Activated T-helper 17 cell treated with anti-CD3 and anti-CD28 coated beads, Interleukin-2, amount 50 U/mL, for 72 hours (primary cell): Measurements from ENCODE around the gene NEURL1. TPM values are rescaled to one million over a fixed set of nuclear protein-coding genes. Genes with fewer than 3 reads are reported as not detected.

Experiments
- ATAC-seq: fragments of 150-1000 bp; cut with Tn5 transposase; replicated peaks from 2 replicates; pipeline ENCODE4 v1.10.0; 2021; ENCODE audit warnings: mild to moderate bottlenecking, moderate library complexity
- H3K27ac Mint-ChIP-seq: one replicate; pipeline ENCODE4 v1.8.0; 2022; ENCODE audit warnings: mixed read lengths
- H3K27me3 Mint-ChIP-seq: one replicate; pipeline ENCODE4 v1.8.0; 2022; ENCODE audit warnings: mixed read lengths
- H3K36me3 Mint-ChIP-seq: one replicate; pipeline ENCODE4 v1.8.0; 2022; ENCODE audit warnings: low read depth, mild to moderate bottlenecking, mixed read lengths
- H3K4me1 Mint-ChIP-seq: one replicate; pipeline ENCODE4 v1.8.0; 2022; ENCODE audit warnings: mixed read lengths
- H3K4me3 Mint-ChIP-seq: one replicate; pipeline ENCODE4 v1.8.0; 2022; ENCODE audit warnings: mild to moderate bottlenecking, mixed read lengths
- H3K9me3 Mint-ChIP-seq: one replicate; pipeline ENCODE4 v1.8.0; 2022; ENCODE audit warnings: mixed read lengths
- total RNA-seq, 2 donors: library from RNA; stranded (reverse); gene quantifications; one replicate each; pipeline ENCODE4 v1.2.3, GENCODE V29; 2022

Gene NEURL1
- total RNA-seq, 2 donors from 2014 or later, result 2.1 to 3.7 TPM

DNA sequence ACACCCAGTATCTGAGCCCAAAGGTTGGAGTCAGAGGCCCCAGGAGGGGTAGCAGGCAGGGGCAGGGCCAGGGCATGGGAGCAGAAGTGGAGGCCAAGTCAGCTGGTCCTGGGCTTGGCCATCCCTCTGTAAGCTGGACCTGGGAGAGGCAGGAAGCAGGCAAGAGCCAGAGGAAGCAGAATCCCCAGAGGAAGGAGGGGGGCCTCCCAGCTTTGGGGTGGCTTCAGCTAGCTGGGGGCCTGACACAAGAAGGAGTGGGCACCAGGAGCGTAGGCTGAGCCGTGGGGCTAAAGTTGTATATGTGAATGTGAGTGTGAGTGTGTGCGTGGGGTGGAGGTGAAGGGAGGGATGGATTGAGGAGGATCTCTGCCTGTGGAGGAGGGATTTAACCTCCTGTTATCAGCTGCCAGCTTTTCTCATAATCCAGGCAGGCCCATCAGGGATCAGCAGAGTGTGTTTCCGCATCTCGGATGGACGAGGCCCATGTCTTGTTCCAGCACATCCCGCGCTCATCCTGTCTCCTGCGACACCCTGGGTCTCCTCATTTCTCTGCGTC lies 54.0 kb downstream of the NEURL1 start:
- Mint-ChIP-seq H3K9me3 (no peaks in the 10 kb centered on the region), H3K36me3 (no peaks in the 10 kb centered on the region), H3K4me1 (peaks cover 9% of the 10 kb centered on the region), H3K27ac (peak overlapping the region; percentile 58), H3K27me3 (peaks cover 5% of the 10 kb centered on the region), H3K4me3 (no peak overlapping the region)
- ATAC-seq, result no peak

GRCh38 chr10:103548006-103548405 lies 54.5 kb downstream of the NEURL1 start:
- Mint-ChIP-seq H3K27ac (no peak overlapping the region), H3K9me3 (no peaks in the 10 kb centered on the region), H3K27me3 (peaks cover 9% of the 10 kb centered on the region), H3K4me1 (peaks cover 4% of the 10 kb centered on the region), H3K4me3 (no peak overlapping the region), H3K36me3 (no peaks in the 10 kb centered on the region)
- ATAC-seq, result no peak

GRCh38 chr10:103548581-103549348 lies 55.3 kb downstream of the NEURL1 start:
- Mint-ChIP-seq H3K4me1 (peaks cover 2% of the 10 kb centered on the region), H3K27ac (peak overlapping the region; percentile 41), H3K27me3 (peaks cover 6% of the 10 kb centered on the region), H3K36me3 (no peaks in the 10 kb centered on the region), H3K9me3 (no peaks in the 10 kb centered on the region), H3K4me3 (no peak overlapping the region)
- ATAC-seq, result no peak

GRCh38 chr10:103549349-103549685 lies 55.8 kb downstream of the NEURL1 start:
- ATAC-seq, result no peak
- peak overlapping the region; percentile 41 for H3K27ac Mint-ChIP-seq
- H3K4me1 Mint-ChIP-seq, result peaks cover 7% of the 10 kb centered on the region
- no peaks in the 10 kb centered on the region for H3K36me3 Mint-ChIP-seq
- no peaks in the 10 kb centered on the region for H3K9me3 Mint-ChIP-seq
- H3K4me3 Mint-ChIP-seq, result no peak overlapping the region
- peaks cover 9% of the 10 kb centered on the region for H3K27me3 Mint-ChIP-seq

DNA sequence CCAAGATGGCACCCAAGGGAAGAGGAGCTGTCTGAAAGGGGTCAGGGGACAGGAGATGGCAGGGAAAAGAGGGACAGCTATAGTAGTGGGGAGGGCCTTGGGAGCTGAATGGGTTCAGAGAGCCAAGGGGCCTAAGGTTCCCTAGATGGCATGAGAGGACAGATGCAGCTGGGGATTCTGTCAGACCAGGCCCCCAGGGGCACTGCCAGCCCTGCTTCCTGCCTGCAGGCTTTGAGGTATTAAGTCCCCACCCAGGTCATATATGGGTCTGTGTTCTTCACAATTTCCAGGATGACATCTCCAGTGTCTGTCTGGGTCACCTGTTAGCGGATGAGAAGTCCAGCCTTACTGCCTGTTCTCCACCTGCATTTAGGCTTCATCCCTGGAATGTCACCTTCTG lies 56.7 kb downstream of the NEURL1 start:
- Mint-ChIP-seq H3K27ac (peak overlapping the region; percentile 41), H3K4me3 (no peak overlapping the region), H3K4me1 (peaks cover 13% of the 10 kb centered on the region), H3K9me3 (no peaks in the 10 kb centered on the region), H3K36me3 (no peaks in the 10 kb centered on the region), H3K27me3 (peaks cover 14% of the 10 kb centered on the region)
- ATAC-seq, result no peak

- no peak overlapping the region for H3K4me3 Mint-ChIP-seq
- H3K36me3 Mint-ChIP-seq, result no peaks in the 10 kb centered on the region
- peaks cover 20% of the 10 kb centered on the region for H3K27me3 Mint-ChIP-seq
- ATAC-seq, result no peak
- no peaks in the 10 kb centered on the region for H3K9me3 Mint-ChIP-seq
- peak overlapping the region; percentile 10 for H3K27ac Mint-ChIP-seq
- H3K4me1 Mint-ChIP-seq, result peaks cover 13% of the 10 kb centered on the region
Measured at GRCh38 chr10:103551619-103552602, 58.4 kb downstream of the NEURL1 start.

GRCh38 chr10:103552856-103553742 lies 59.6 kb downstream of the NEURL1 start:
- Mint-ChIP-seq H3K4me1 (peaks cover 13% of the 10 kb centered on the region), H3K27me3 (peaks cover 23% of the 10 kb centered on the region), H3K9me3 (no peaks in the 10 kb centered on the region), H3K4me3 (peak overlapping the region; percentile 69), H3K27ac (peak overlapping the region; percentile 10), H3K36me3 (no peaks in the 10 kb centered on the region)
- no peak for ATAC-seq

- no peaks in the 10 kb centered on the region for H3K36me3 Mint-ChIP-seq
- H3K4me1 Mint-ChIP-seq, result peaks cover 13% of the 10 kb centered on the region
- peak overlapping the region; percentile 12 for H3K27ac Mint-ChIP-seq
- ATAC-seq, result peak; percentile 83
- H3K27me3 Mint-ChIP-seq, result peaks cover 25% of the 10 kb centered on the region
- peak overlapping the region; percentile 69 for H3K4me3 Mint-ChIP-seq
- no peaks in the 10 kb centered on the region for H3K9me3 Mint-ChIP-seq
Measured at GRCh38 chr10:103553743-103554487, 60.4 kb downstream of the NEURL1 start.

DNA sequence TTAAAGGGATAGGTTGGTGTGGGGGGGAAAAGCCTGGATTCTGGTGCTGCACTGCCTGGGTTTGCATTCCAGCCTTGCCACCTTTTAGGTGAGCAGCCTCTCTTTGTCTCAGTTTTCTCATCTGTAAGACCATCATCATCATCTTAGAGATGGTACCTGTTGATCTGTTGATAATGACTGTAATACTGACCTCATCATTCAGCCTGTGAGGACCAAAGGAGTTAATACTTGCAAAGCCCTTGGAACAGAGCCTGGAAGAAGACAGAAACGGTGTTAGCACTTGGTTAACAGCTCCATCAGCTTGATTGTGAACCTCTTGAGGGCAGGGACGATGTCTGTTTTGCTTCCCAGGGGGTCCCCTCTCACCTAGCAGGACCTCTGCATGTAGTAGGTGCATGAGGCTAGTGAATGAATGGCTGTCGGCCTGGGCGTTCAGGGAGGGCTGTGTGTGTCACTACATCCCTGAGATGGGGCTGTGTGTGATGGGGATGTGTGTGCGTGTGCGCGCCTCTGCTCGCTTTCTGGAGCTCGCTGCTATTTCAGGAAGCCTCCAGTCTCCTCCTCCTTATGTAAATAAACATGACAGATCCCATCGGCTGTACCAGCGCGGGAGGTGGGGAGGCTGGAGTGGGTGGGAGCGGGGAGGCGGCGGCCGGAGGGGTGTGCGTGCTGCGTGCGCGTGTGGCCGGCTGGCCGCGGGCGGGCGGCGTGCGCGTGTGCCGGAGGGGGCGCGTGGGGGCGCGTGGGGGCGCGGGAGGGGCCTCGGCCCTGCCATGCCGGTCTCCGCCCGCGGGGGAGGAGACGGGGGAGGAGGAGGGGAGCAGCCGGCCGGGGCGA lies 61.2 kb downstream of the NEURL1 start:
- H3K9me3 Mint-ChIP-seq, result no peaks in the 10 kb centered on the region
- H3K4me3 Mint-ChIP-seq, result peak overlapping the region; percentile 69
- peak; percentile 59 for ATAC-seq
- H3K4me1 Mint-ChIP-seq, result peaks cover 13% of the 10 kb centered on the region
- peaks cover 25% of the 10 kb centered on the region for H3K27me3 Mint-ChIP-seq
- no peaks in the 10 kb centered on the region for H3K36me3 Mint-ChIP-seq
- peak overlapping the region; percentile 54 for H3K27ac Mint-ChIP-seq

DNA sequence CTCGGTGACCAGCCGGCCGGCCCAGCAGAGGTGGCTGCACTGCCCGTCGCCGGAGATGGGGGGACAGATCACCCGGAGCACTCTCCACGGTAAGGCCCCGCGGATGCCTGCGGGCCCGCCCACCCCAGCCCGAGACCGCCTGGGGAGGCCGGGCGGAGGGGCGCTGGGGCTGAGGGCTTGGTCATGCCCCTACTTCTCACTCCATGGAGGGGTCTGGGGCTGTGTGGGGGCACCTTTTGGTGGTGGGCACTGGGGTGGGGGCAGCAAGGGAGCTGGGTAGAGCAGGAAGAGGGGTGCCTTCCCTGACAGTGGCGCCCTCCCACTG lies 61.8 kb downstream of the NEURL1 start:
- Mint-ChIP-seq H3K4me3 (no peak overlapping the region), H3K27me3 (peaks cover 29% of the 10 kb centered on the region), H3K9me3 (no peaks in the 10 kb centered on the region), H3K4me1 (peaks cover 13% of the 10 kb centered on the region), H3K36me3 (no peaks in the 10 kb centered on the region), H3K27ac (no peak overlapping the region)
- ATAC-seq, result no peak

DNA sequence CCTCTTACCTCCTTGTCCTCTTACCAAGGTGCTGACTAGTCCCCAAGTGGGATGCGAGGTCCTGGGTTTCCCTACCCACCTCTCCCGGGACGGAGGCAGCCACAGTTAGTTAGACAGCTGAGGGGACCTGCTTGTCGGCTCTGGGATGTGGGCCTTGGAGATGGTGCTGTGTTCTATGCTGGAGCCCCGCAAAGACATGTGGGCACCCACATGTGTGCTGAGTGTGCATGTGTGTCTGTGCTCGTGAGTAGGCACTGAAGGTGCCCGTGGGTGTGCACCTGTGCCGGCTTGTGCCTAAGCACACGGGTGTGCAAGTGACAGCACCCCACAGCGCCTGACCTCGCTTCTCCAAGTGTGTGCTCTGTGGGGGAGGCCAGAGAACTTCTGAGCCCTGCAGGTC lies 62.2 kb downstream of the NEURL1 start:
- Mint-ChIP-seq H3K27me3 (peaks cover 29% of the 10 kb centered on the region), H3K4me3 (peak overlapping the region; percentile 7), H3K9me3 (no peaks in the 10 kb centered on the region), H3K4me1 (peaks cover 13% of the 10 kb centered on the region), H3K27ac (no peak overlapping the region), H3K36me3 (no peaks in the 10 kb centered on the region)
- ATAC-seq, result no peak

DNA sequence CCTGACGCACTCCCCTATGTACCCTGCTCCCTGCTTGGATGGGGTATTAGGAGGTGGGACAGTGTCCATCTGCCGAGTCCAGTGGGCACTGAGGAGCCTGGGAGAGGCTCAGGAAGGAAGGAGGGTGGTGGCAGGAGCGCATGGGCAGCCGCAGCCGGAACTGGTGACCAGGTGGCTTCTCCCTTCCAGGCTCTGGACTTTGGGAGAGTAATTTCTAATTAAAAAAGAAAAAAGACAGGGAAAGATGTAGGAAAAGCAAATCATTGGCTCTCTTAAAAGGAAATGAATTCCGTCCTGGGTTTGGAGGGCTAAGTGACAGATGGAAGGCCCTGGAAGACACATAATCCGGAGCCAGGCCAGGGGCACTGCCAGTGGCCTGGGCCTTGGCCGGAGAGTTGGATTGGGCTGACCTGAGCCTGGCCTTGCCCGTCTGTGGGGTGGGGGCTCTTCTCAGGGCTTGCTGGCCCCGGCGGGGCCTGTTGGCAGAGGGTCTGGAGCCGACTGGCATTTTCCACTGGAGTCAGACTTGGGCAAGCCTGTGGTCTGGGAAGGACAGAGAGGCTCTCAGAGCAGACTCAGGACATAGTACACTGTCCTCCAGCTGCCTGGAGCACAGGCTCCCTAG lies 63.0 kb downstream of the NEURL1 start:
- Mint-ChIP-seq H3K4me3 (peak overlapping the region; percentile 7), H3K36me3 (no peaks in the 10 kb centered on the region), H3K27me3 (peaks cover 29% of the 10 kb centered on the region), H3K4me1 (peaks cover 13% of the 10 kb centered on the region), H3K9me3 (no peaks in the 10 kb centered on the region), H3K27ac (no peak overlapping the region)
- no peak for ATAC-seq
